Measurements from ENCODE around the gene DDB1. TPM values are rescaled to one million over a fixed set of nuclear protein-coding genes. Genes with fewer than 3 reads are reported as not detected.

DDB1 gene
- polyA plus RNA-seq, 3 donors, result 54.1 to 97.2 (median 86.6) TPM

DNA sequence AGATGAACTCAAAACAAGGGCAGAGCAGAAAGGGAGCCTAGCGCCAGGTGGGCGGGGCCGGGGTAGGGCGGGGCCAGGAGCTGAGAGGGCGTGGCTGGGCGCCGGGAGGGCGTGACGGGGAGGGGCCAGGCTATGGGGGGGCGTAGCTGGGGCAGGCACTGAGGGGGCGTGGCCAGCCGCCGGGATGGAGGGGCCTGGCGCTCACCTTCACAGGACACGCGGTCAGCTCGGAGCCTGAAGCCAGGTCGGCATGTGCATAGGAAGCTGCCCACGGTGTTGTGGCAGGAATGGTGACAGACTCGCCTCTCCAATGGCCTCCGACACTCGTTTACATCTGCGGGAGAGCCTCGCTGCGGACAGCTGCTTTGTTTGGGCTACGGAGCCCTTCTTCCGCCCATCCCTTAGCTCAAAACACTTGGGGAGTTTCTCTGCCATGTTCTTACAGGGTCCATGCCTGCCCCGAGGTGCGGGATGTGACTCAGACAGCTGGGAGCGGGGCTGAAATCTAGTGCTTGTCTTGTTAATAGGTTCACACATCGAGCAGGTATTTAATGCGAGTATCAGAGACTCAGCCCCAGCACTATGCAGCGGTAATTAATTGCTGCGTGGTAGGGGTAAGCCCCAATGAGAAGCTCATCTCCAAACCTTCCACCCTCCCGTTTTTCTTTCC, 51.2 kb downstream of the DDB1 start:
- Histone ChIP-seq H3K9me3 (replicated peaks in 1 of 2; ENCODE audit: control insufficient read depth in 1 of 2, insufficient read depth in 1 of 2, low read length in 2 of 2) (no peaks in the 10 kb centered on the region), H3K27me3 (ENCODE audit: control insufficient read depth in 2 of 2, insufficient read depth in 2 of 2, low read length in 2 of 2) (no peaks in the 10 kb centered on the region), H3K27ac (ENCODE audit: low read depth in 1 of 2, low read length in 2 of 2) (no peak overlapping the region), H3K9ac (ENCODE audit: insufficient read depth, low read length, poor library complexity, severe bottlenecking) (no peak overlapping the region), H3K36me3 (replicated peaks in 1 of 2; ENCODE audit: control insufficient read depth in 1 of 2, insufficient read depth in 2 of 2, low read length in 2 of 2) (no peaks in the 10 kb centered on the region), H3K4me3 (replicated peaks in 1 of 3; ENCODE audit: low read depth in 2 of 3, low read length in 3 of 3) (no peak overlapping the region), H2AFZ (ENCODE audit: insufficient read depth, low read depth, low read length, poor library complexity, severe bottlenecking) (no peak overlapping the region), H3K4me1 (ENCODE audit: control insufficient read depth in 1 of 2, insufficient read depth in 2 of 2, low read length in 2 of 2) (no peaks in the 10 kb centered on the region), H3K79me2 (ENCODE audit: insufficient read depth, low read length) (no peaks in the 10 kb centered on the region), H3K4me2 (replicated peaks; ENCODE audit: extremely low read depth, low read length, poor library complexity, severe bottlenecking) (no peak overlapping the region), H4K20me1 (ENCODE audit: insufficient read depth, low read length) (no peaks in the 10 kb centered on the region)
- Mint-ChIP-seq H3K4me1 (peaks cover 2% of the 10 kb centered on the region), H3K4me3 (no peak overlapping the region), H3K27ac (no peak overlapping the region), H3K9me3 (peaks cover 0 to 6% (median 1%) of the 10 kb centered on the region in 7 donors), H3K27me3 (ENCODE audit: low read depth in 3 of 3) (peaks cover 2 to 6% (median 5%) of the 10 kb centered on the region in 3 donors), H3K36me3 (no peaks in the 10 kb centered on the region)
- no peak for DNase-seq
- intact Hi-C loops (cut with micrococcal nuclease), result no loop called here
- TF ChIP-seq, protein P1, sequence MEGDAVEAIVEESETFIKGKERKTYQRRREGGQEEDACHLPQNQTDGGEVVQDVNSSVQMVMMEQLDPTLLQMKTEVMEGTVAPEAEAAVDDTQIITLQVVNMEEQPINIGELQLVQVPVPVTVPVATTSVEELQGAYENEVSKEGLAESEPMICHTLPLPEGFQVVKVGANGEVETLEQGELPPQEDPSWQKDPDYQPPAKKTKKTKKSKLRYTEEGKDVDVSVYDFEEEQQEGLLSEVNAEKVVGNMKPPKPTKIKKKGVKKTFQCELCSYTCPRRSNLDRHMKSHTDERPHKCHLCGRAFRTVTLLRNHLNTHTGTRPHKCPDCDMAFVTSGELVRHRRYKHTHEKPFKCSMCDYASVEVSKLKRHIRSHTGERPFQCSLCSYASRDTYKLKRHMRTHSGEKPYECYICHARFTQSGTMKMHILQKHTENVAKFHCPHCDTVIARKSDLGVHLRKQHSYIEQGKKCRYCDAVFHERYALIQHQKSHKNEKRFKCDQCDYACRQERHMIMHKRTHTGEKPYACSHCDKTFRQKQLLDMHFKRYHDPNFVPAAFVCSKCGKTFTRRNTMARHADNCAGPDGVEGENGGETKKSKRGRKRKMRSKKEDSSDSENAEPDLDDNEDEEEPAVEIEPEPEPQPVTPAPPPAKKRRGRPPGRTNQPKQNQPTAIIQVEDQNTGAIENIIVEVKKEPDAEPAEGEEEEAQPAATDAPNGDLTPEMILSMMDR (IDR thresholded peaks at IDR 0.05), result no peak
- WGBS (ENCODE audit: insufficient coverage), result 86% methylated on average over 33 of the region's 35 CpGs

DNA sequence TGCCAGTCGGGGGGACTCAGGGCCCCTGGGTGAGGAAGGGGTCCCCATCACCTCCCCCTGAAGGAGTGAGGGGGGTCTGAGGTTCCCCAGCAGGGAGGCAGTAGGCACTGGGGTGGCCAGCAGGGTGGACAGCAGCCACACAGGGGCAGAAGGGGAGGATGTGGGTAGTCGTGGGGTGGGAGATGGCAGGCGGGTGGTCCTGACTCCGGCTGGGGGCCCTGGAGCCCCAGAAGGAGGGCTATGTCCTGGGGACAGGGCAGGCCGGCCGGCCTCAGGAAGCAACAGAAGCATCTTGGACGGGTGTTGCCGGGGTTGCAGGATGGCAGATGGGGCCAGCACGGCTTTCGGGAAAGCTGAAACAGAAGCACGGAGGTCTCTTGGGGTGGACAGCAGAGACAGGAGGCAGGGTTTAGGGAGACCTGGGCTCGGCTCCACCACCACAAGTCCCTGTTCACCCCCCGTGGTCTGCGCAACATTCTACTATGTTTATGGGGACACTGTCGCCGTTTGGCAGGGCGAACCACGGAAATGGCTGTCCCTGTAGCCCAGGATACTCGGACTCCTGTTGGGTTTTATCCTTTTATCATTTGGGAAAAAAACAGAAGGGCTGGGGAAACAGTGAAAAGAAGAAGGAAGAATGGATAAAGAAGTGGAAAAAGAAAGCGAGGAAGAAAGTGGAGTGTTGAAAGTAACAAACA, 51.9 kb downstream of the DDB1 start:
- Histone ChIP-seq H3K27me3 (ENCODE audit: control insufficient read depth in 2 of 2, insufficient read depth in 2 of 2, low read length in 2 of 2) (no peaks in the 10 kb centered on the region), H3K36me3 (replicated peaks in 1 of 2; ENCODE audit: control insufficient read depth in 1 of 2, insufficient read depth in 2 of 2, low read length in 2 of 2) (no peaks in the 10 kb centered on the region), H3K4me1 (ENCODE audit: control insufficient read depth in 1 of 2, insufficient read depth in 2 of 2, low read length in 2 of 2) (no peaks in the 10 kb centered on the region), H2AFZ (ENCODE audit: insufficient read depth, low read depth, low read length, poor library complexity, severe bottlenecking) (no peak overlapping the region), H3K27ac (ENCODE audit: low read depth in 1 of 2, low read length in 2 of 2) (no peak overlapping the region), H3K9me3 (replicated peaks in 1 of 2; ENCODE audit: control insufficient read depth in 1 of 2, insufficient read depth in 1 of 2, low read length in 2 of 2) (no peaks in the 10 kb centered on the region), H3K4me3 (replicated peaks in 1 of 3; ENCODE audit: low read depth in 2 of 3, low read length in 3 of 3) (no peak overlapping the region), H3K9ac (ENCODE audit: insufficient read depth, low read length, poor library complexity, severe bottlenecking) (no peak overlapping the region), H3K4me2 (replicated peaks; ENCODE audit: extremely low read depth, low read length, poor library complexity, severe bottlenecking) (no peak overlapping the region), H3K79me2 (ENCODE audit: insufficient read depth, low read length) (no peaks in the 10 kb centered on the region), H4K20me1 (ENCODE audit: insufficient read depth, low read length) (no peaks in the 10 kb centered on the region)
- H3K36me3 Mint-ChIP-seq, result no peaks in the 10 kb centered on the region
- no peak for DNase-seq
- TF ChIP-seq, protein P1 (IDR thresholded peaks at IDR 0.05), result no peak
- H3K4me1 Mint-ChIP-seq, result peaks cover 2% of the 10 kb centered on the region
- no peak overlapping the region for H3K4me3 Mint-ChIP-seq
- 97% methylated on average over 18 of the region's 20 CpGs for WGBS (ENCODE audit: insufficient coverage)
- H3K27ac Mint-ChIP-seq, result no peak overlapping the region
- peaks cover 0 to 6% (median 1%) of the 10 kb centered on the region in 7 donors for H3K9me3 Mint-ChIP-seq
- H3K27me3 Mint-ChIP-seq (ENCODE audit: low read depth in 3 of 3), result peaks cover 2 to 7% (median 6%) of the 10 kb centered on the region in 3 donors
- intact Hi-C loops (cut with micrococcal nuclease), result no loop called here

Data from CD14-positive monocyte (primary cell).